Mucosa of descending colon (tissue), 3 donors: Measurements from ENCODE around the gene GSTM4. TPM values are rescaled to one million over a fixed set of nuclear protein-coding genes. Genes with fewer than 3 reads are reported as not detected.

Experiments
- ATAC-seq: fragments of 200-7000 bp; cut with Tn5 transposase; one replicate; pipeline ENCODE4 v1.9.1; 2020; ENCODE audit warnings: mild to moderate bottlenecking, moderate library complexity
- DNase-seq, 3 donors: peaks; one replicate each; pipeline ENCODE4 v3.0.0-alpha.2; 2020
- H3K36me3 ChIP-seq: fragments of 200-600 bp; one replicate; pipeline ENCODE4 v1.8.0; 2021; ENCODE audit warnings: low read depth, mild to moderate bottlenecking
- H3K4me1 ChIP-seq: fragments of 200-600 bp; one replicate; pipeline ENCODE4 v1.8.0; 2021; ENCODE audit warnings: low read depth, mild to moderate bottlenecking
- H3K4me3 ChIP-seq: fragments of 200-600 bp; one replicate; pipeline ENCODE4 v1.8.0; 2021; ENCODE audit warnings: mild to moderate bottlenecking
- H3K9me3 ChIP-seq: fragments of 200-600 bp; one replicate; pipeline ENCODE4 v1.8.0; 2021; ENCODE audit warnings: mild to moderate bottlenecking
- intact Hi-C, 2 donors: fragments of 100-400 bp; cut with DNase I in 1 of 2; cut with micrococcal nuclease in 1 of 2; formaldehyde crosslinking; loops; one replicate each; pipeline versions ENCODE4 v1.11.0 to v1.11.1; 2022; cut with DNase I, micrococcal nuclease
- total RNA-seq, 3 donors: library from RNA; stranded (reverse); fragmentation: NEBNext Ultra II Directional in 2 of 3; extraction: Animal tissue kit (Norgen Biotek cat#: 25700) in 2 of 3; gene quantifications; one replicate each; pipeline versions ENCODE4 v1.2.1 to v1.2.4, GENCODE V29; 2021 to 2023
- TF ChIP-seq, protein P1 (sequence below): fragments of 200-600 bp; IDR thresholded peaks from one replicate; pipeline ENCODE4 v1.8.0; 2022; ENCODE audit warnings: antibody characterized with exemption, mild to moderate bottlenecking
- donor health status: DM: no; HTN: no; CAD: no; lungs with moderate emphysema.
- donor health status: DM: no; HTN: no; CAD: no.
- donor health status: DM: no; HTN: yes; CAD: no.

GSTM4 gene
- total RNA-seq, 3 donors from 2014 or later, result 63.4 to 96.3 (median 74.2) TPM

GRCh38 chr1:109630081-109630897 is 25.6 kb upstream of the GSTM4 start:
- DNase-seq (peak in 1 of 3 donors; percentile 43), ATAC-seq (no peak)
- intact Hi-C loops, result loop anchor here in 1 of 2 donors (10.0 kb wide), 1 partner anchor 85 kb away; the partner anchor contains the start of gene GNAI3
- Histone ChIP-seq H3K4me1 (peaks cover 7% of the 10 kb centered on the region), H3K9me3 (no peaks in the 10 kb centered on the region), H3K4me3 (no peak overlapping the region), H3K36me3 (no peaks in the 10 kb centered on the region)
- TF ChIP-seq, protein P1, sequence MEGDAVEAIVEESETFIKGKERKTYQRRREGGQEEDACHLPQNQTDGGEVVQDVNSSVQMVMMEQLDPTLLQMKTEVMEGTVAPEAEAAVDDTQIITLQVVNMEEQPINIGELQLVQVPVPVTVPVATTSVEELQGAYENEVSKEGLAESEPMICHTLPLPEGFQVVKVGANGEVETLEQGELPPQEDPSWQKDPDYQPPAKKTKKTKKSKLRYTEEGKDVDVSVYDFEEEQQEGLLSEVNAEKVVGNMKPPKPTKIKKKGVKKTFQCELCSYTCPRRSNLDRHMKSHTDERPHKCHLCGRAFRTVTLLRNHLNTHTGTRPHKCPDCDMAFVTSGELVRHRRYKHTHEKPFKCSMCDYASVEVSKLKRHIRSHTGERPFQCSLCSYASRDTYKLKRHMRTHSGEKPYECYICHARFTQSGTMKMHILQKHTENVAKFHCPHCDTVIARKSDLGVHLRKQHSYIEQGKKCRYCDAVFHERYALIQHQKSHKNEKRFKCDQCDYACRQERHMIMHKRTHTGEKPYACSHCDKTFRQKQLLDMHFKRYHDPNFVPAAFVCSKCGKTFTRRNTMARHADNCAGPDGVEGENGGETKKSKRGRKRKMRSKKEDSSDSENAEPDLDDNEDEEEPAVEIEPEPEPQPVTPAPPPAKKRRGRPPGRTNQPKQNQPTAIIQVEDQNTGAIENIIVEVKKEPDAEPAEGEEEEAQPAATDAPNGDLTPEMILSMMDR, result no peak

DNA sequence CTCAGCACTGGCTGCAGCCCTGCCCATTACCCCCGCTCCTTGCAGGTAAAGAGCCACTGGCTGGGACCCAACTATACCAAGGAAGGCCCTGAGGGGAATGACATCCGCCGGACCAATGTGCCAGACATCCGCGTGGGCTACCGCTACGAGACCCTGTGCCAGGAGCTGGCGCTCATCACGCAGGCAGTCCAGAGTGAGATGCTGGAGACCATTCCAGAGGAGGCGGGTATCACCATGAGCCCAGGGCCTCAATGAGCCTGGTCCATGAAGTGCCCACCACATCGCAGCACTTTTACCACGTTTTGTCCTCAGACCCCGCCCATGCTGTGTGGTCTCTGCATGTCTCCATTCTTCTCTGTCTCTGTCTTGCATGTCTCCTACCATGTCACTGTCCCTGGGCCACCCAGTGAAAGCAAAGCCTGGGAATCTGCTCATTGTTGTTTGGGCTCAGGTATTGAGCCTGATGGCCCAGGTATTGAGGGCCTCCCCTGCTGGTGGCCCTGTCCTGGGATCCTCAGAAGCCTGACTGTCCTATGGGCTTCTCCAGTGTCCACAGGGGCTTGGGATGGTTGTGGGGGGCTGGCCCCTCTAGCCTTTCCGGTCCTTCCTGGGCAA is 24.9 kb upstream of the GSTM4 start:
- Histone ChIP-seq H3K9me3 (no peaks in the 10 kb centered on the region), H3K36me3 (no peaks in the 10 kb centered on the region), H3K4me3 (no peak overlapping the region), H3K4me1 (peaks cover 12% of the 10 kb centered on the region)
- TF ChIP-seq, protein P1, result no peak
- DNase-seq (no peak), ATAC-seq (no peak)
- intact Hi-C loops, result loop anchor here in 1 of 2 donors (10.0 kb wide), 1 partner anchor 86 kb away; the partner anchor contains the start of gene GNAI3

DNA sequence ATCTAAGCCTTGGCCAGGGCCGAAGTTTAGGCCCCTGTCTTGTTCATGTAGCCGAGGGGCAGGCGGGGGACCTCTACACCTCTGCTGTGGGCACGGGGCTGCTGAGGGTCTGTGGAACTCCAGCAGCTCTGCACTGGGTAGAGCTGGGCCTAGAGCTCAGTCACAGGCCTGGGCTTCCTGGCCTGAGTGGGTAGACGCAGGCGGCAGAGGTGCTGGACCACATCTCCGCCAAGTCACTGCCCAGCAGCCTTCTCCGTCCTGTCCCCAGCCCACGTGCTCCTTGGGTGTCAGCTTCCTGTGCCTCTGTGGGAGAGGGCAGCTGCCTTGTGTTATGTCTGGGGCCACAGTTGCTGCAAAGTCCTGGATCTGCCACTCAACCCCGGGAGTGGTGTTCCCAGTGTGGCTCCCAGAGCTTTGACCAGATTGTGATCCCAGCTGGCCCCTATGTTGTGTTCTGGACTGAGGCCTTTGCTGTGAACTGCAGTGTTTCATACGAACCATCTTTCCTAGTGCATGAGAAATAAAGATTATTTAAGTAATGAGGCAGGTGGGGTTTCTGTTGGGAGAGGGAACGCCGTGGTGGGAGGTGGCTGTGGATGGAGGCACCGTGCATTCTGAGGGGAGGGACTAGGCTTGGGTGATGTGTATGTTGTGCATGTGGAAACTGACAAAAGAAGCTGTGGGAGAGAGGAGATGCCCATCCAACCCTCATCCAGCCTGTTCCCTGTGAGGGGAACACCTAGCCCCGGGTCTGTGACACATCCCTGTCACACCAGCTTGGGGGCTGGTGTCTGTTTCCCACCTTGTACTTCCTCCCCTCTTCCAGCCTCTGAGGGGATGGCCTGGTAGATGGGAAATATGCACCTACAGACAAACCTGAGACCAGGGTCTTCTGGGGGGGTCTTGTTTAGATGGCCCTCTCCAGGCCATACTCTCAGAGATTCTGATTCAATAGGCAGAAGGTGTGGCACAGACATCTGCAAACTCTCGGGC is 24.1 kb upstream of the GSTM4 start:
- no peak for ATAC-seq
- intact Hi-C loops, result loop anchor here in 1 of 2 donors (10.0 kb wide), 1 partner anchor 87 kb away; the partner anchor contains the start of gene GNAI3
- no peaks in the 10 kb centered on the region for H3K36me3 ChIP-seq
- peaks cover 13% of the 10 kb centered on the region for H3K4me1 ChIP-seq
- peak in 1 of 3 donors; percentile 47 for DNase-seq
- no peaks in the 10 kb centered on the region for H3K9me3 ChIP-seq
- H3K4me3 ChIP-seq, result no peak overlapping the region
- TF ChIP-seq, protein P1, result no peak

DNA sequence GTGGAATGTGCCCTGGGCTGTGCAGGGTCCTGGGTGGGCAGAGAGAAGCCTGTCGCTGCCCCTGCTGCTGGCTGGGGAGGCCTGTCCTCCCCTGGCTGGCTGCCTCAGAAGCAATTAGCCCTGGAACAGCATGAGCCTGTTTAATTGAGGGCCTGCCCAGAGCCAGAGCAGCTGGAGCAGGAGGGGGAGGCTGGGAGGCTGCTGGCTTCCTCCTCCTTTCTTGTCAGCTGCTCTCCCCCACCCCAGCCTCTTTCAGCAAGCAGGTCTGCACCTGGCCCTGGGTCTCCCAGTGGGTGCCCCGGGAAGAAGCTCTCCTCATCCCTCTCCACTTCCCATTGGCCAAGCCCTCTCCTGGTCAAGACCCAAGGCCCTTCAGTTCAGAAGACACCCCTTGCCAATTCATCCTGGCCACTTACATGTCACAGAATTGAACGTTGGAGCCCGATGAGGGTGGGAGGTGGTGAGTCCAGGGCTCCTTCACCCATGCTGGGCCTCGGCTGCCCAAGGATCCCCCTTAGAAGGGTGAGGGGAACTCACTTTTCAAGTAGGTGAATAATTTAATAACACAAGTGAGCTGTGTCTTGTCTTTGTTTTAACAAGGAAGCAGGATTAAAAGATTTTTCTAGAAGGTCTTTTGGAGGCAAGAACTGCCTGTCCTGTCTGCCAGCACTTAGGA is 23.1 kb upstream of the GSTM4 start:
- intact Hi-C loops, result loop anchor here in 1 of 2 donors (10.0 kb wide), 1 partner anchor 88 kb away; the partner anchor contains the start of gene GNAI3
- DNase-seq (peak; percentile 51 to 68 (median 56)), ATAC-seq (peak; percentile 54)
- Histone ChIP-seq H3K9me3 (no peaks in the 10 kb centered on the region), H3K4me1 (peaks cover 13% of the 10 kb centered on the region), H3K4me3 (no peak overlapping the region), H3K36me3 (no peaks in the 10 kb centered on the region)
- TF ChIP-seq, protein P1, result no peak
